Sigmoid colon (tissue), 7 donors: ENCODE results near the gene SVEP1. TPM values are rescaled to one million over a fixed set of nuclear protein-coding genes. Genes with fewer than 3 reads are reported as not detected.
A peak's percentile ranks its signal among the peaks of the same experiment; 100 is the strongest.

Experiments
- DNase-seq: peaks from one replicate; pipeline ENCODE4 v3.0.0-alpha.2; 2019
- H3K27ac ChIP-seq, 4 donors: fragments of 200-600 bp; sonication (generic); one replicate each; pipeline ENCODE4 v1.5.1; 2016 to 2019; ENCODE audit warnings: mild to moderate bottlenecking in 1 of 4
- H3K27me3 ChIP-seq, 3 donors: fragments of 200-600 bp; sonication (generic); one replicate each; pipeline ENCODE4 v1.5.1; 2019; ENCODE audit warnings: mild to moderate bottlenecking in 1 of 3
- H3K36me3 ChIP-seq, 4 donors: fragments of 200-600 bp; sonication (generic); one replicate each; pipeline ENCODE4 v1.5.1; 2016 to 2019
- H3K4me1 ChIP-seq, 4 donors: fragments of 200-600 bp; sonication (generic); one replicate each; pipeline ENCODE4 v1.5.1; 2017 to 2019
- H3K4me3 ChIP-seq, 4 donors: fragments of 200-600 bp; sonication (generic); one replicate each; pipeline ENCODE4 v1.5.1; 2017 to 2019; ENCODE audit warnings: mild to moderate bottlenecking in 2 of 4, moderate library complexity in 1 of 4
- H3K9me3 ChIP-seq, 4 donors: fragments of 200-600 bp in 3 of 4; sonication (generic) in 3 of 4; one replicate each; pipeline versions ENCODE4 v1.5.1 to v1.6.1; 2013 to 2019
- EP300 ChIP-seq, 4 donors: sonication (generic); formaldehyde crosslinking; IDR thresholded peaks; one replicate each; pipeline ENCODE4 v1.6.1; 2017; ENCODE audit warnings: antibody characterized with exemption in 4 of 4
- POLR2A ChIP-seq, 2 donors: fragments of 450-650 bp; IDR thresholded peaks; one replicate each; pipeline ENCODE4 v1.6.1; 2016; ENCODE audit warnings: antibody characterized with exemption in 2 of 2, mild to moderate bottlenecking in 2 of 2, moderate library complexity in 2 of 2
- POLR2AphosphoS5 ChIP-seq, 4 donors: sonication (generic); formaldehyde crosslinking; IDR thresholded peaks; one replicate each; pipeline ENCODE4 v1.6.1; 2017; ENCODE audit warnings: antibody characterized with exemption in 4 of 4
- WGBS, 2 donors: extraction: QIAGEN DNeasy Blood & Tissue Kit; methylation state at CpG; one replicate each; pipeline ENCODE4 v1.1.7; 2013; 5-methylcytosine and 5-hydroxymethylcytosine counted together
- intact Hi-C: fragments of 100-400 bp; cut with DNase I; formaldehyde crosslinking; loops from one replicate; pipeline ENCODE4 v1.15.1; 2023
- polyA plus RNA-seq, 3 donors: library from polyadenylated mRNA; stranded (reverse); fragments of 200-250 nt; gene quantifications; one replicate each; pipeline ENCODE4 v1.2.3, GENCODE V29; 2013
- total RNA-seq, 4 donors: library from RNA; depleted of rRNA; stranded (reverse); fragments of >200 nt; gene quantifications; one replicate each; pipeline ENCODE4 v1.1.0, GENCODE V29; 2016
- TF ChIP-seq, protein P1 (sequence below), 4 experiments: fragments of 450-650 bp in 3 of 4; fragments of 200-600 bp in 1 of 4; IDR thresholded peaks; one replicate each; pipeline ENCODE4 v1.5.1; 2016 to 2019; ENCODE audit warnings: antibody characterized with exemption in 4 of 4, mild to moderate bottlenecking in 3 of 4, moderate library complexity in 2 of 4
- donor health status: healthy with polysubstance abuse.
- donor health status: Bipolar disorder and iron deficiency.
- donor health status: healthy.

Gene SVEP1
- total and polyA plus RNA-seq, 7 donors = 0.23 to 77.5 (median 24.3) TPM

DNA sequence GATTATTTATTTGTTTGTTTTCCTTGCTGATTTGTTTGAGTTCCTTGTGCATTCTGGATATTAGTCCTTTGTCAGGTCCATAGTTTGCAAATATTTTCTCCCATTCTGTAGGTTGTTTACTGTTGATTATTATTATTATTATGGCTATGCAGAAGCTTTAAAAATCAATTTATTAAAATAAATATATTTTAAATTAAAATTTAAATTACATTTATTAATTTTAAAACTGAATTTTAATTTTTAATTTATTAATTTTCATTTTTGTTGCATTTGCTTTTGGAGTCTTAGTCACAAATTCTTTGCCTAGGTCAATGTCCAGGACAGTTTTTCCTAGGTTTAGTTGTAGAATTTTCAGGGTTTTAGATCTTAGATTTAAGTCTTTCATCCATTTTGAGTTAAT, 50.9 kb downstream of the SVEP1 start:
- no peaks in the 10 kb centered on the region for H3K27me3 ChIP-seq
- no peak for DNase-seq
- no peaks in the 10 kb centered on the region for H3K36me3 ChIP-seq
- intact Hi-C loops = no loop called here
- H3K27ac ChIP-seq = no peak overlapping the region
- no peaks in the 10 kb centered on the region for H3K9me3 ChIP-seq
- H3K4me3 ChIP-seq = no peak overlapping the region
- no peaks in the 10 kb centered on the region for H3K4me1 ChIP-seq
- TF ChIP-seq POLR2AphosphoS5 (IDR thresholded peaks at IDR 0.05) = no peak
- no peak for TF ChIP-seq POLR2A (IDR thresholded peaks at IDR 0.05)
- TF ChIP-seq, protein P1, sequence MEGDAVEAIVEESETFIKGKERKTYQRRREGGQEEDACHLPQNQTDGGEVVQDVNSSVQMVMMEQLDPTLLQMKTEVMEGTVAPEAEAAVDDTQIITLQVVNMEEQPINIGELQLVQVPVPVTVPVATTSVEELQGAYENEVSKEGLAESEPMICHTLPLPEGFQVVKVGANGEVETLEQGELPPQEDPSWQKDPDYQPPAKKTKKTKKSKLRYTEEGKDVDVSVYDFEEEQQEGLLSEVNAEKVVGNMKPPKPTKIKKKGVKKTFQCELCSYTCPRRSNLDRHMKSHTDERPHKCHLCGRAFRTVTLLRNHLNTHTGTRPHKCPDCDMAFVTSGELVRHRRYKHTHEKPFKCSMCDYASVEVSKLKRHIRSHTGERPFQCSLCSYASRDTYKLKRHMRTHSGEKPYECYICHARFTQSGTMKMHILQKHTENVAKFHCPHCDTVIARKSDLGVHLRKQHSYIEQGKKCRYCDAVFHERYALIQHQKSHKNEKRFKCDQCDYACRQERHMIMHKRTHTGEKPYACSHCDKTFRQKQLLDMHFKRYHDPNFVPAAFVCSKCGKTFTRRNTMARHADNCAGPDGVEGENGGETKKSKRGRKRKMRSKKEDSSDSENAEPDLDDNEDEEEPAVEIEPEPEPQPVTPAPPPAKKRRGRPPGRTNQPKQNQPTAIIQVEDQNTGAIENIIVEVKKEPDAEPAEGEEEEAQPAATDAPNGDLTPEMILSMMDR (IDR thresholded peaks at IDR 0.05) = no peak
- no peak for TF ChIP-seq EP300 (IDR thresholded peaks at IDR 0.05)

DNA sequence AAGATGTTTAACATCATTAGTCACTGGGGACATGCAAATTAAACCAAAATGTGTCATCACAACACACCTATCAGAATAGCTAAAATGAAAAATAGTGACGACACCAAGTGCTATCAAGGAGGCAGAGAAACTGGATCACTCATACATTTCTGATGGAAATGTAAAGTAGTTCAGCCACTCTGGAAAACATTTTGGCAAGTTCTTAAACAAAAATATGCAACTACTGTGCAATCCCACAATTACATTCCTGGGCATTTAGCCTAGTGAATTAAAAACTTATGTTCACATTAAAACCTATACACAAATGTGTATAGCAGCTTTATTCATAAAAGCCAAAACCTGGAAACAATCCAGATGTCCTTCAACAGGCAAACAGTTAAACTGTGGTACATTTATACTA, 53.1 kb downstream of the SVEP1 start:
- DNase-seq = no peak

DNA sequence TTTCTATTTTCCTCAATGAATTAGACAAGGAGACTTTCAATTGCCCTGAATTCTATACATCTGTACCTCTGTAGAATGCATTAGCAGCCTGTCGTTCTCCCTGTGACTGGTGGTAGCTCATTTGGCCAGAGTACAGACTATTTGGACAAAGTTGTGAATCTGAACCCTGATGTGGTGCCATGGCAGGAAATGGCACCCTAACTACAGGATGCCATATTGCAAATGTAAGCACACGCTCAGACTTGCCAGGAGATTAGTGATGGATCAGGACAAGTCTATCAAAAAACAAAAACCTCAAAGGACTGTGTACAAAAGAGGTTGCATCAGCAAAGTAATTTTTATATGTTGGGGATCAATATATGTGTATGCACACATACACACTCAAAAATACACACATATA, 58.3 kb downstream of the SVEP1 start:
- Histone ChIP-seq H3K4me1 (no peaks in the 10 kb centered on the region), H3K9me3 (no peaks in the 10 kb centered on the region), H3K27me3 (no peaks in the 10 kb centered on the region), H3K27ac (peak overlapping the region in 1 of 4 donors; percentile 44), H3K36me3 (no peaks in the 10 kb centered on the region), H3K4me3 (no peak overlapping the region)
- intact Hi-C loops = no loop called here
- DNase-seq = no peak
- WGBS, 2 donors = 87% methylated on average over 2 of the region's 2 CpGs
- no peak for TF ChIP-seq POLR2AphosphoS5 (IDR thresholded peaks at IDR 0.05)
- no peak for TF ChIP-seq POLR2A (IDR thresholded peaks at IDR 0.05)
- TF ChIP-seq EP300 (IDR thresholded peaks at IDR 0.05) = no peak
- TF ChIP-seq, protein P1 (IDR thresholded peaks at IDR 0.05) = no peak

More for the DNA sequence above, 53.1 kb downstream of the SVEP1 start:
- no peaks in the 10 kb centered on the region for H3K4me1 ChIP-seq
- intact Hi-C loops = no loop called here
- H3K27me3 ChIP-seq = no peaks in the 10 kb centered on the region
- 70 to 72% methylated on average over 1 of the region's 1 CpG for WGBS, 2 donors
- H3K36me3 ChIP-seq = no peaks in the 10 kb centered on the region
- no peak for TF ChIP-seq POLR2AphosphoS5 (IDR thresholded peaks at IDR 0.05)
- TF ChIP-seq, protein P1 (IDR thresholded peaks at IDR 0.05) = no peak
- no peak for TF ChIP-seq POLR2A (IDR thresholded peaks at IDR 0.05)
- TF ChIP-seq EP300 (IDR thresholded peaks at IDR 0.05) = no peak
- H3K4me3 ChIP-seq = no peak overlapping the region
- H3K9me3 ChIP-seq = no peaks in the 10 kb centered on the region
- H3K27ac ChIP-seq = no peak overlapping the region

GRCh38 chr9:110520120-110520701, 59.3 kb downstream of the SVEP1 start:
- no peak overlapping the region for H3K4me3 ChIP-seq
- intact Hi-C loops = no loop called here
- no peaks in the 10 kb centered on the region for H3K27me3 ChIP-seq
- peak; percentile 55 to 74 (median 66) for TF ChIP-seq POLR2AphosphoS5 (IDR thresholded peaks at IDR 0.05)
- TF ChIP-seq, protein P1 (IDR thresholded peaks at IDR 0.05) = no peak
- H3K9me3 ChIP-seq = no peaks in the 10 kb centered on the region
- WGBS, 2 donors = 80 to 89% methylated on average over 6 of the region's 6 CpGs
- H3K4me1 ChIP-seq = no peaks in the 10 kb centered on the region
- DNase-seq = no peak
- no peaks in the 10 kb centered on the region for H3K36me3 ChIP-seq
- H3K27ac ChIP-seq = peak overlapping the region in 3 of 4 donors; percentile 25 to 50 (median 44)

DNA sequence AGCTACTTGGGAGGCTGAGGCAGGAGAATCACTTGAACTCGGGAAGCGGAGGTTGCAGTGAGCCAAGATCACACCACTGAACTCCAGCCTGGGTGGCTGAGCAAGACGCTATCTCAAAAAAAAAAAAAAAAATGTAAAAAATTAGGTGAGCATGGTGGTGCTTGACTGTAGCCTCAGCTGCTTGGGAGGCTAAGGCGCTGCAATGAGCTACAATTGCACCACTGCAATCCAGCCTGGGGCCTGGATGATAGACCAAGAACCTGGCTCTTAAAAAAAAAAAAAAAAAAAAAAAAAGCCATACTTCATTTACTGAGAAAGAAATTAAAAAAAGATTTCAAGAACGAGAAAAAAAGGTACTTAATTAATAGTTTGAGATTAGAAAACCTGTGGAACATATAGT, 62.1 kb downstream of the SVEP1 start:
- 91 to 95% methylated on average over 5 of the region's 5 CpGs for WGBS, 2 donors
- Histone ChIP-seq H3K9me3 (no peaks in the 10 kb centered on the region), H3K27me3 (no peaks in the 10 kb centered on the region), H3K36me3 (no peaks in the 10 kb centered on the region), H3K27ac (no peak overlapping the region), H3K4me3 (no peak overlapping the region), H3K4me1 (no peaks in the 10 kb centered on the region)
- no peak for DNase-seq
- TF ChIP-seq POLR2AphosphoS5 (IDR thresholded peaks at IDR 0.05) (no peak), POLR2A (IDR thresholded peaks at IDR 0.05) (no peak), EP300 (IDR thresholded peaks at IDR 0.05) (no peak)
- TF ChIP-seq, protein P1 (IDR thresholded peaks at IDR 0.05) = no peak
- intact Hi-C loops = no loop called here
